ENCODE data around the gene ITGAX.

GRCh38 chr16:31344712-31345111, 10.3 kb upstream of the ITGAX start:
- TF ChIP-seq CTCF (conservative IDR thresholded peaks at IDR 0.05; ENCODE audit: low read depth in 2 of 2) (no peak), EZH2 (IDR thresholded peaks at IDR 0.05; ENCODE audit: low read depth, unreplicated experiment) (no peak), POLR2AphosphoS5 (IDR thresholded peaks at IDR 0.05; ENCODE audit: low read depth) (no peak), JUNB (IDR thresholded peaks at IDR 0.05; ENCODE audit: unreplicated experiment) (no peak), REST (IDR thresholded peaks at IDR 0.05; ENCODE audit: unreplicated experiment) (no peak)

All from GM23338 (cell line).